SK-N-DZ (cell line): ENCODE results near the gene MAGEC3. TPM values are rescaled to one million over a fixed set of nuclear protein-coding genes. Genes with fewer than 3 reads are reported as not detected.
"Not testable (repeated sequence)": the region's sequence is repeated elsewhere in the genome, so short reads cannot be mapped to it uniquely, and the experiment has no call there.

ENCODE experiments used
- DNase-seq: peaks from one replicate; pipeline ENCODE4 v3.0.0-alpha.2; 2015; ENCODE audit warnings: low spot score
- polyA plus RNA-seq, 2 experiments: library from polyadenylated mRNA; depleted of rRNA; stranded (reverse); fragments of >200 nt; gene quantifications; 2 replicates each; pipeline ENCODE4 v1.2.3, GENCODE V29; 2014

MAGEC3 gene, protein sequence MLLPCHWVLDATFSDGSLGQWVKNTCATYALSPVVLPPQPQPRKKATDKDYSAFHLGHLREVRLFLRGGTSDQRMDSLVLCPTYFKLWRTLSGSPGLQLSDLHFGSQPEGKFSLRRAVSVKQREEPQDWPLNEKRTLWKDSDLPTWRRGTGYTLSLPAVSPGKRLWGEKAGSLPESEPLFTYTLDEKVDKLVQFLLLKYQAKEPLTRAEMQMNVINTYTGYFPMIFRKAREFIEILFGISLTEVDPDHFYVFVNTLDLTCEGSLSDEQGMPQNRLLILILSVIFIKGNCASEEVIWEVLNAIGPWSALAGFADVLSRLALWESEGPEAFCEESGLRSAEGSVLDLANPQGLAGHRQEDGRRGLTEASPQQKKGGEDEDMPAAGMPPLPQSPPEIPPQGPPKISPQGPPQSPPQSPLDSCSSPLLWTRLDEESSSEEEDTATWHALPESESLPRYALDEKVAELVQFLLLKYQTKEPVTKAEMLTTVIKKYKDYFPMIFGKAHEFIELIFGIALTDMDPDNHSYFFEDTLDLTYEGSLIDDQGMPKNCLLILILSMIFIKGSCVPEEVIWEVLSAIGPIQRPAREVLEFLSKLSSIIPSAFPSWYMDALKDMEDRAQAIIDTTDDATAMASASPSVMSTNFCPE
- polyA plus RNA-seq (2014; cell fraction: cytosol; rRNA removed), result not detected in 2 replicates
- not detected in 2 replicates for polyA plus RNA-seq (2014; cell fraction: nucleus; rRNA removed)

GRCh38 chrX:141838016-141838415, at the start of gene MAGEC3:
MAGEC3 (plus strand) TSS chrX:141838316; CDS start chrX:141838316, 0 bp downstream.
- DNase-seq, result no peak

DNA sequence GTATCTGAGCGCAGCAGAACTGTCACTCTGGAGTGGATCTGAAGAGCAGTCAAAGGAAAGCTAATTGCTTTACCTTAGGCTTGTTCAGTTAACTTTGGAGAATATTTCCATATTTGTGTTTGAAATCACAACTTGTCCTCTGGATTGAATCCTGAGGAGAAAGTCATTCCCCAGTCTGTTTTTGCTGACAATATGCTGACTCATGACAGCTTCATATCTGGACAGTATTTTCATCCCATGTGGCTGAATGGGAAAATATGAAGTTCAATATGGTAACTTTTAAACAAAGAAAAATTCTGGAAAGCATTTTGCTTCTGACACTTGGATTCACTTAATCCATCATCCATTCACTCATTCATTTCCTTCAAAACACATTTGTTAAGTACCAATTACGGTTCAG, 46.3 kb upstream of the MAGEC3 start:
- no peak for DNase-seq

DNA sequence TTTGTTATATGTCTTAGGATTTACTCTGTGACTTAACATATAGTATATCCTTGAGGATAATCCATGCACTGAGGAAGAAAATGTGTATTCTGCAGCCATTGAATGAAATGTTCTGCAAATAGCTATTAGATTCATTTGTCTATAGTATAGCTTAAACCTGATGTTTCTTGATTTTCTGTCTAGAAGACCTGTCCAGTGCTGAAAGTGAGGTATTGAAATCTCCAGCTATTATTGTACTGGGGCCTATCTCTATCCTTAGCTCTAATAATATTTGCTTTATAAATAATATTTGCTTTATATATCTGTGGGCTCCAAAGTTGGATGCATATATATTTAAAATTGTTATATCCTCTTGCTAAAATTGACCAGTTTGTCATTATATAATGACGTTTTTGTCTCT, 26.7 kb upstream of the MAGEC3 start:
- DNase-seq, result no peak

DNA sequence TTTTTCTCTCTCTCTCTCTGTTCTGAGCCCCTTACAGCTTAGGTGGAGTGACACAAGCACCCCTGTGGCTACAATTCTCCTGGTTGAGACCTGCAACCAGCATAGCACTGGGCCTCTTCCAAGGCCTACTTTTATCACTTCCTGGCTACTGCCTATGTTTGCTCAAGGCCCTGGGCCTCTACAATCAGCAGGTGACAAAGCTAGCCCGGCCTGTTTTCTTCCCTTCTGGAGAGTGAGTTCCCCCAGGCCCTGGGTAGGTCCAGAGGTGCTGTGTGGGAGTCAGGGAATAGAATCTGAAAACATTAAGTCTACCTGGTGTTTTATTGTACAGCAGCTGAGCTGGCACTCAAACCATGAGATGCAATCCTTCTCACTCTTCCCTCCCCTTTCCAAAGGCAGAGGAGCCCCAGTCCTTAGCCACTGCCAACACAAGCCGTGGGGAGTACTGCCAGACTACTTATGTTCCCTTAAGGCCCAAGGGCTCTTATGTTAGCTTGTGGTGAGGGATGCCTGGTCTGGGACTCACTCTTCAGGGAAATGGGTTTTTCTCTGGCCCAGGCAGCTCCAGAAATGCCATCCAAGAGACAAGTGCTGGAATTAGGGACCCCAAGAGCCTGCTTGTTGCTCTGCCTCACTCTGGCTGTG, 23.8 kb upstream of the MAGEC3 start:
- no peak for DNase-seq

- DNase-seq, result no peak
Observed at GRCh38 chrX:141815904-141816303, 22.2 kb upstream of the MAGEC3 start.

DNA sequence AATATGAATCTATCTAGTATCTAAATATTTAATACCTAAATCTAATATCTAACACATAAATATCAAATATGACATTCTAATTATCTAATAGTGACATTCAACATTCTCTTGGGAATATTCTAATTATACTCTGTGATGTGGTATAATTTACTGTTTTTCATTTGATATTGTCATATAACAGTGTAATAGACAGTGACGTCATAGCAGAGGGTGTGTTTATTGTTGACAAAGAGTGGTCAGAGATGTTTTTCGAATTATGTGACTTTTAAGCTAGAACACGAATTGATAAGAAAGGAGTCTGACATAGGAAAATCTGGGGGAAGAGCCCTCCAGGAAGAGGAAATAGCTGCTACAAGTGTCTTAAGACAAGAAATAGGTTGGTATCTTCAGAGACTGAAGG, 5.9 kb upstream of the MAGEC3 start:
- DNase-seq, result no peak

- no peak for DNase-seq
Observed at GRCh38 chrX:141839856-141840255, 1.7 kb downstream of the MAGEC3 start.

DNA sequence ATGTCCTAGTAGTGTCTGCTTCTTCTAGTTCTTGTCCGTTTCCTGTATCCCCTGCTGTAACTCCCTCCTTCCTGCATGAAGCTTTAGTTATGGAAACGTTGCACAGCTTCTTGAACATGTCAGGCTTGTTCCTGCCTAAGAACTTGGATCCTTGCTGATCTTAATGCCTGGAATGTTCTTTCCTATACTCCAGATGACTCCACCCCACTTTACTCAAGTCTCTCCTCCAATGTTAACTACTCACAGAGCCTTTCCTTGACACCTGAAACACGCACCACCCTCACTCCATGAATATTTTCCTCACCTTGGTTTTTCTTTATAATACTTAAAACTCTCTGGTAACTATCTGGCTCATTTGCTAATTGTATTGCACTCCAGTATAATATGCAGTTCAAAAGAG, 19.4 kb downstream of the MAGEC3 start:
- DNase-seq, result no peak

DNA sequence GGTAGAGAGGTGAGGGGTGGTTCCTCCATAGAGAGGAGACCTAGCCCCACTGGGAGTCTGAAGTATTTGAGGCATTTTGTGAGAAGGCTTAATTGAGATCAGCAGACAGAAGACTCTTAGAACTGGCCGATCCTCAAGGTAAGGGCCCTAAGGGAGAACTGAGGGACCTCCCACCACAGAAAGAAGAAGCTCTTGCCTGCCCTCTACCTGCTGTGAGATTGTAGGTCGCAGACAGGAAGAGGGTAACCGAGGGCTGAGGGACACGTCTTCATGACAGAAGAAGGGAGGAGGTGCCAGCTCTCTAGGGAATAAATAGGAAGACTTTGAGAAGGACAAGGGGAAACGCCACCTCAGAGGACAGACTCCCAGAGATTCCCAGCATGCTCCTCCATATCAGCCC, 41.5 kb downstream of the MAGEC3 start:
- DNase-seq, result peak; percentile 1

- DNase-seq, result not testable (repeated sequence)
Observed at GRCh38 chrX:141888811-141889210, 50.7 kb downstream of the MAGEC3 start.

- DNase-seq, result no peak
Observed at GRCh38 chrX:141894733-141895132, 56.6 kb downstream of the MAGEC3 start.

GRCh38 chrX:141897690-141898089, 59.6 kb downstream of the MAGEC3 start:
- no peak for DNase-seq

DNA sequence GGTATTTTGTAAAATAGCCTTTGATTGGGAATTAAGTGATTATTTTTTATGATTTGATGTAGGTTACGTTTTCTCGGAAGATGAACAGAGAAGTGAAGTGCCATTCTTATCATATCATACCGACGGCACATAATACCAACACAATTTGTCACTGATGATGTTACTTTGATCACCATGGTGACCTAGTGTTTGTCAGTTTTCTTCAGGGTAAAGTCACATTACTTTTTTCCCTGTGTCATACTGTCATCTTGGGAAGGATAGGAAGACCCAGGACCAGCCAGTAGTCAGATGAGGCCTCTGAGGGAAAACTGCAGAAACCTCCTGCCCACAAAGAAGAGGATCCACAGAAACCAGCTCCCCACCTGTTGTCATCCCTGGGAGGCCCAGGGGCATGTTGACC, 64.2 kb downstream of the MAGEC3 start:
- DNase-seq, result no peak

- peak; percentile 1 for DNase-seq
Observed at GRCh38 chrX:141903400-141904155, 65.5 kb downstream of the MAGEC3 start, which contains the start of gene MAGEC1. MAGEC1 (plus strand) TSS chrX:141903894; CDS start chrX:141905073, 1,179 bp downstream.

- no peak for DNase-seq
Observed at GRCh38 chrX:141904262-141904661, 66.1 kb downstream of the MAGEC3 start.

DNA sequence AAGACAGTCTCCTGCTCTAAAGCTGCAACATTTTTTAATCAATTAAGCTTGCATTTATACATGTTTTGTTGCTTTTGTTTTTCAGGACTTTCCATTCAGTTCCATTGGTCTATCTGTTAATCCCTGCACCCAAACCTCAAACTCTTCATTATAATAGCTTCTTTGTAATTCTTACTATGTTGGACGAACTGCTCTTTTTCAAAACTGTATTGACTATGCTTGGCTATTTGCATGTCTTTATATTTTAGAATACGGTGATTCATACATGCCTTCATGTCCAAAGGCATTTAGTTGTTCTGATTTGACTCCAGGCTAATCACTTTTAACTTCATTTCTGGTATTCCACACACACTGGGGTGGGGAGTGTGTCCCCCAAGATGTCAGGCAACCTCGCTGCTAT, 79.7 kb downstream of the MAGEC3 start:
- DNase-seq, result no peak

- no peak for DNase-seq
Observed at GRCh38 chrX:141924293-141924692, 86.2 kb downstream of the MAGEC3 start.

GRCh38 chrX:141928432-141928831, 90.3 kb downstream of the MAGEC3 start:
- no peak for DNase-seq

GRCh38 chrX:141934059-141934641, 96.0 kb downstream of the MAGEC3 start:
- DNase-seq, result no peak

- no peak for DNase-seq
Observed at GRCh38 chrX:141935645-141936044, 97.5 kb downstream of the MAGEC3 start.

DNA sequence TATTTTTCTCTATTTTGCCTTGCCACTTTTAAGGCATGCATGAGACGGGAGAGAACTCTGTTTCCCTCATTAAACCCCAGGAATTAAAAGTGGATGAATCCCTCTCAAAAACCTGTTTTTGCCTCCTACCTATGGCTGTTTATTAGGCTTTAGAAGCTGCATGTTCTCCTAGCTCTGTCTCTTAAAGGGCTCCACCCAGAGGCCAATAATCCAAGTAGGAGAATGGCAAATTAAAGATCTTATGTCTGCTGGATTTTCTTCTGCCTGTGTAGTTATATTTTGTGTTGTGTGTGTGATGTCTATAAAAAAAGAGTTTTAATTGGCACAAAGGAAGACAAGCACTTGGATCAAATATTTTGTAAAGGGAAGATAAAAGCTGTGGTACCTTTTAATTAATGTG, 98.0 kb downstream of the MAGEC3 start:
- no peak for DNase-seq
